CD14-positive monocyte (primary cell): ENCODE data around the gene LNPEP. TPM values are rescaled to one million over a fixed set of nuclear protein-coding genes. Genes with fewer than 3 reads are reported as not detected.

Experiments used
- DNase-seq, 3 donors: peaks; one replicate each; pipeline ENCODE4 v3.0.0-alpha.2; 2011 to 2022
- H2AFZ ChIP-seq: 2 replicates; pipeline ENCODE4 v1.6.0; 2012; ENCODE audit warnings: mild to moderate bottlenecking, low read depth, low read length, inconsistent platforms; ENCODE audit not compliant: insufficient read depth, poor library complexity, severe bottlenecking
- H3K27ac ChIP-seq, 2 donors: 1 replicate in 1 of 2; 2 replicates in 1 of 2; pipeline ENCODE4 v1.5.1; 2012 to 2013; ENCODE audit warnings: low read length in 2 of 2, control low read depth in 1 of 2, inconsistent platforms in 1 of 2, low read depth in 1 of 2, mild to moderate bottlenecking in 1 of 2
- H3K27me3 ChIP-seq, 2 donors: one replicate each; pipeline versions ENCODE4 v1.6.0 to v1.6.1; 2011 to 2013; ENCODE audit warnings: low read length in 2 of 2; ENCODE audit not compliant: control insufficient read depth in 2 of 2, insufficient read depth in 2 of 2
- H3K36me3 ChIP-seq, 2 donors: replicated peaks in 1 of 2; 1 replicate in 1 of 2; 2 replicates in 1 of 2; pipeline versions ENCODE4 v1.5.1 to v1.6.1; 2012 to 2013; ENCODE audit warnings: low read length in 2 of 2, control low read depth in 1 of 2, inconsistent platforms in 1 of 2, mild to moderate bottlenecking in 1 of 2; ENCODE audit not compliant: insufficient read depth in 2 of 2, control insufficient read depth in 1 of 2
- H3K4me1 ChIP-seq, 2 donors: 1 replicate in 1 of 2; 2 replicates in 1 of 2; pipeline versions ENCODE4 v1.5.1 to v1.6.1; 2012 to 2013; ENCODE audit warnings: low read length in 2 of 2, control low read depth in 1 of 2, inconsistent platforms in 1 of 2, mild to moderate bottlenecking in 1 of 2, moderate library complexity in 1 of 2; ENCODE audit not compliant: insufficient read depth in 2 of 2, control insufficient read depth in 1 of 2
- H3K4me2 ChIP-seq: replicated peaks from 2 replicates; pipeline ENCODE3; 2012; ENCODE audit warnings: low read length, moderate library complexity, mild to moderate bottlenecking; ENCODE audit not compliant: poor library complexity, severe bottlenecking; ENCODE audit errors: extremely low read depth
- H3K4me3 ChIP-seq, 3 experiments: fragments of 200-600 bp in 1 of 3; sonication (generic) in 1 of 3; replicated peaks in 1 of 3; 1 replicate in 2 of 3; 2 replicates in 1 of 3; pipeline ENCODE4 v1.5.1; 2011 to 2013; ENCODE audit warnings: low read length in 3 of 3, mild to moderate bottlenecking in 3 of 3, control low read depth in 2 of 3, low read depth in 2 of 3, inconsistent platforms in 1 of 3, moderate library complexity in 1 of 3
- H3K79me2 ChIP-seq: 2 replicates; pipeline ENCODE4 v1.6.0; 2012; ENCODE audit warnings: mild to moderate bottlenecking, control low read depth, inconsistent platforms, low read length, moderate library complexity; ENCODE audit not compliant: insufficient read depth
- H3K9ac ChIP-seq: 2 replicates; pipeline ENCODE4 v1.6.0; 2017; ENCODE audit warnings: low read length, mild to moderate bottlenecking; ENCODE audit not compliant: insufficient read depth, poor library complexity, severe bottlenecking
- H3K9me3 ChIP-seq, 2 donors: replicated peaks in 1 of 2; 1 replicate in 1 of 2; 2 replicates in 1 of 2; pipeline versions ENCODE4 v1.5.1 to v1.6.1; 2012 to 2013; ENCODE audit warnings: low read length in 2 of 2, control low read depth in 1 of 2; ENCODE audit not compliant: control insufficient read depth in 1 of 2, insufficient read depth in 1 of 2
- H4K20me1 ChIP-seq: 2 replicates; pipeline ENCODE4 v1.6.0; 2012; ENCODE audit warnings: mild to moderate bottlenecking, low read length, control low read depth, moderate library complexity; ENCODE audit not compliant: insufficient read depth
- H3K27ac Mint-ChIP-seq, 7 donors: one replicate each; pipeline ENCODE4 v1.8.0; 2020; ENCODE audit warnings: mild to moderate bottlenecking in 7 of 7, mixed read lengths in 7 of 7, moderate library complexity in 6 of 7, inconsistent platforms in 2 of 7
- H3K27me3 Mint-ChIP-seq, 3 donors: one replicate each; pipeline ENCODE4 v1.8.0; 2021 to 2022; ENCODE audit warnings: low read depth in 3 of 3, mild to moderate bottlenecking in 3 of 3, mixed read lengths in 3 of 3, moderate library complexity in 3 of 3, inconsistent platforms in 1 of 3
- H3K36me3 Mint-ChIP-seq, 2 donors: one replicate each; pipeline ENCODE4 v1.8.0; 2020; ENCODE audit warnings: mixed read lengths in 2 of 2, inconsistent platforms in 1 of 2, mild to moderate bottlenecking in 1 of 2
- H3K4me1 Mint-ChIP-seq: one replicate; pipeline ENCODE4 v1.8.0; 2020; ENCODE audit warnings: mild to moderate bottlenecking, mixed read lengths
- H3K4me3 Mint-ChIP-seq, 2 donors: one replicate each; pipeline ENCODE4 v1.8.0; 2020; ENCODE audit warnings: mild to moderate bottlenecking in 2 of 2, mixed read lengths in 2 of 2, moderate library complexity in 1 of 2
- H3K9me3 Mint-ChIP-seq, 7 donors: one replicate each; pipeline ENCODE4 v1.8.0; 2020 to 2022; ENCODE audit warnings: mixed read lengths in 7 of 7, mild to moderate bottlenecking in 6 of 7, moderate library complexity in 6 of 7, inconsistent platforms in 2 of 7
- CTCF ChIP-seq: fragments of 200-600 bp; IDR thresholded peaks from one replicate; pipeline ENCODE4 v1.8.0; 2022; ENCODE audit warnings: antibody characterized with exemption, mild to moderate bottlenecking
- WGBS: methylation state at CpG from one replicate; pipeline ENCODE4 v1.1.5; 2013; ENCODE audit warnings: missing lambda C conversion rate; ENCODE audit not compliant: insufficient coverage; 5-methylcytosine and 5-hydroxymethylcytosine counted together
- intact Hi-C, 2 donors: fragments of 100-400 bp; cut with micrococcal nuclease; formaldehyde crosslinking; loops; one replicate each; pipeline versions ENCODE4 v1.15.0 to v1.15.1; 2023
- polyA plus RNA-seq, 3 donors: library from polyadenylated mRNA; depleted of rRNA in 1 of 3; unstranded in 2 of 3; stranded (reverse) in 1 of 3; fragments of 300-500 nt in 2 of 3; fragments of >200 nt in 1 of 3; fragmentation: Illumina TruSeq in 2 of 3; gene quantifications; 1 replicate in 2 of 3; 2 replicates in 1 of 3; pipeline ENCODE4 v1.2.3, GENCODE V29; 2012 to 2021

LNPEP gene
- polyA plus RNA-seq, 3 donors, result 9.2 to 22.5 (median 14.5) TPM

DNA sequence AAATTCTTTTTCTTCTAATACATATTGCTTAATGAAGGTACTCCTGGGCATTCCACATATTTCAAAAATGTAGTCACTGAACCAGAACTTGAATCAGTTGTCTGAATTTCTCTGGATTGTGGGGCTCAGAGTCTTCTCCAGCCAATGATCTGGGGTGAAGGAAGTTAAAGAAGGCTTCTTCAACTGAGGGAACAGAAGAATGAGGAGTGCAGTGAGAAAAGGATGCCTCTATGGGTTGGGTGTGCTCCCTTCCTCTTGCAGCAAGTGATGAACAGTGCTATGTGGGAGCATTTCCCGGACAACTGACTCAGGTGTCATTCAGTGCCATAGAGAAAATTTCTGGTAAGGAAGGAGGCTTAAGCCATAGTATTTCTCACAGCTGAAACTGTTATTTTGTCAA is 7.9 kb downstream of the LNPEP start:
- DNase-seq, result no peak
- H3K4me3 Mint-ChIP-seq, result no peak overlapping the region
- peak overlapping the region in 3 of 7 donors; percentile 35 to 77 (median 40) for H3K27ac Mint-ChIP-seq
- Histone ChIP-seq H3K27me3 (no peaks in the 10 kb centered on the region), H3K4me1 (no peaks in the 10 kb centered on the region), H3K4me2 (no peak overlapping the region), H3K9me3 (no peaks in the 10 kb centered on the region), H3K9ac (no peak overlapping the region), H3K36me3 (peaks cover 2 to 9% of the 10 kb centered on the region in 2 donors), H2AFZ (no peak overlapping the region), H3K4me3 (no peak overlapping the region), H4K20me1 (peaks cover 96% of the 10 kb centered on the region), H3K27ac (no peak overlapping the region), H3K79me2 (peaks cover 100% of the 10 kb centered on the region)
- intact Hi-C loops, result no loop called here
- no peaks in the 10 kb centered on the region for H3K9me3 Mint-ChIP-seq
- H3K36me3 Mint-ChIP-seq, result peaks cover 10 to 11% of the 10 kb centered on the region in 2 donors
- no CpG with 5 or more reads among the region's 1 CpG for WGBS
- H3K4me1 Mint-ChIP-seq, result peaks cover 24% of the 10 kb centered on the region
- no peak for TF ChIP-seq CTCF
- no peaks in the 10 kb centered on the region for H3K27me3 Mint-ChIP-seq

GRCh38 chr5:96945144-96945897 is 9.4 kb downstream of the LNPEP start:
- Histone ChIP-seq H3K36me3 (peaks cover 2 to 16% of the 10 kb centered on the region in 2 donors), H2AFZ (no peak overlapping the region), H3K4me1 (no peaks in the 10 kb centered on the region), H4K20me1 (peaks cover 98% of the 10 kb centered on the region), H3K4me3 (no peak overlapping the region), H3K9ac (no peak overlapping the region), H3K4me2 (no peak overlapping the region), H3K27ac (no peak overlapping the region), H3K79me2 (peaks cover 100% of the 10 kb centered on the region), H3K9me3 (no peaks in the 10 kb centered on the region), H3K27me3 (no peaks in the 10 kb centered on the region)
- peaks cover 16 to 17% of the 10 kb centered on the region in 2 donors for H3K36me3 Mint-ChIP-seq
- H3K27ac Mint-ChIP-seq, result no peak overlapping the region
- H3K27me3 Mint-ChIP-seq, result no peaks in the 10 kb centered on the region
- 83% methylated on average over 1 of the region's 5 CpGs for WGBS
- intact Hi-C loops, result no loop called here
- peaks cover 22% of the 10 kb centered on the region for H3K4me1 Mint-ChIP-seq
- no peak for DNase-seq
- TF ChIP-seq CTCF, result no peak
- peaks cover 0 to 3% (median 0%) of the 10 kb centered on the region in 7 donors for H3K9me3 Mint-ChIP-seq
- no peak overlapping the region for H3K4me3 Mint-ChIP-seq
